Measurements from ENCODE around the gene TICAM2.

The TICAM2 gene

DNA sequence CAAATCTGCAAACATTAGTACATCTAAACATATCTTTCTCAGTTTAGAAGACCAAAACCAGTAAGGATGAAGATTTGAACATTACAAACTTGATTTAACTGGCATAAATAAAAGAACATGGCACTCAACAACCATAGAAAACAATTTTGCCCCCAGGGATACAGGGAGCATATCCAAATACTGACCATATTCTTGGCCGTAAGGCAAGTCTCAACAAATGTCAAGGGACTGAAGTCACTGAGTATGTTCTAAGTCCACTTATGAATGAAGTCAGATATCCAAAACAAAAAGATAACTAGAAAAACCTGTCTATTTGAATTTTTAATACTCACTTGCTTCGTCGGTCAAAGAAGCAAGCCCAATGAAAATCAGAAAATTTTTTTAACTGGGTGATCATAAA is 71.9 kb downstream of the TICAM2 start:
- ATAC-seq, result no peak

Measured in activated CD4-positive, CD25-positive, alpha-beta regulatory T cell treated with anti-CD3 and anti-CD28 coated beads, Interleukin-2, amount 50 U/mL, for 24 hours (primary cell).